Right renal pelvis (tissue), 4 donors: ENCODE results near the gene MT1E. TPM values are rescaled to one million over a fixed set of nuclear protein-coding genes. Genes with fewer than 3 reads are reported as not detected.
"Not testable (repeated sequence)": the region's sequence is repeated elsewhere in the genome, so short reads cannot be mapped to it uniquely, and the experiment has no call there.

Source experiments
- DNase-seq, 4 donors: peaks; one replicate each; pipeline ENCODE4 v3.0.0-alpha.2; 2013; ENCODE audit warnings: low read depth in 4 of 4, low spot score in 3 of 4, missing footprints in 1 of 4
- polyA plus RNA-seq, 4 donors: library from polyadenylated mRNA; unstranded; fragments of 120-200 nt; gene quantifications; one replicate each; pipeline ENCODE4 v1.2.1, GENCODE V29; 2013; ENCODE audit not compliant: insufficient read length in 4 of 4

Gene MT1E
- polyA plus RNA-seq, 4 donors: 21.8 to 53.3 (median 30.6) TPM

DNA sequence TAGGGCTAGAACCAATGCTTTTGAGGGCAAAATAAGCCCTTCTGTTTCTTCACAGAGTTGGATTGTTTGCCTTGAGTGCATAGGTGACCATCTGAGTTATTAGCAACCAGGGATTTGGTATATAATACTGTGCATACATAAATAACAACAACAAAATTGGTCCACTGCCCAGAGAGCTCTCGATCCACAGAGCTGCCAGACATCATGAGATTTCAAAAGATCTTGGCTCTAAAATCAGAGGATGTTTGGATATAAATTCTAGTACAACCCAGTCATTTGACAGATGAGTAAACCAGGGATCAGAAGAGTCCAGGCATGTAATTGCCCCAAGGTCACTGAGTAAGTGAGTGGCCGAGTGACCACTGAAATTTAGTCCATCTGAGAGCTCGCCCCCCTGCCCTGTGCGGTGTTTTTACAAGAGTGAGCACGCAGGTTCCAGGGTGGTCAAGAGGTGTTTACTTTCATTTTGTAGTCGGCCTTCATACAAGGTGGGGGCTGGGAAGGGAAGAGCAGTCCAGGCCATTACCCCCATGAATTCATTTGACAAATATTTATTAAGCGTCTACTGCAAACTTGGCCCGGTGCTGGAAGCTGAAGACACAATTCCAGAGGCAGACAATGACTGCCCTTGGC, 19.0 kb upstream of the MT1E start:
- DNase-seq: no peak

DNA sequence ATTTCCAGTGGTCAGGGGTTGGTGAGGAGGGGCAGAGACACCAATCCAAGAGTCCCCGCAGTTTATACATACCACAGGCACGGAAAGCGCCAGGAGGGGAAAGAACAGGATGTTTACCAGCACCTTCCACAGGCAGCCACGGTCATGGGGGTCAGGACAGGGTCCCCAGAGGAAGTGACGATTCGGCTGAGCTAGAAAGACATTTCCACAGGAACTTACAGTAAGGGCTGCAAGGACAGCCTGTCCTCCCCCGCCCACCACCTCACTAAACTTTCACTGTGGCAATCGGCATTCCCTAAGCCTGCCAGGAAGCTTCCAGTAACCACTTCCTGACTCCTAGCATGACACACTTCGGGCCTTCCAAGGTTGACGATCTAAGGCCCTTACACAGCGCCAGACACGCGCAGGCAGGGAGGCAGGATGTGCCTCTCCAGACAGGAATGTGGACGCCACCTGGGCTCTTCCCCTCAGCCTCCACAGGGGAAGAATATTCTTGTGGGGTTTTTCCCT, 18.4 kb upstream of the MT1E start:
- DNase-seq: no peak

DNA sequence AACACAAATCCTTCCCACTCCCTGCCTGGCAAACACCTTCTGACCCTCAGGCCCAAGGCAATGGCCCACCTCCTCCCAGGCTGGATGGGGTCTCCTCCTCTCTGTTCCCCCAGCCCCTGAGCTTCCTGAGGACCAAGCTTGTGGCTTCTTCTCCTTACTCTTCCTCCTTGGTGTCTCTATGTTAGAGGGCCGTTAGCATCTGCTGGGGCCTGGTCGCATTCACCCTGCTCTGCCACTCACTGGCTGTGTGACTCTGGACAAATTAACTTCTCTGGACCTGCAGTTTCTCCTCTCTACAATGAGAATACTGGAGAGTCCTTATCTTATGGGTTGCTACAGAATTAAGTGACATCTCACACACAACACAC, 17.9 kb upstream of the MT1E start:
- DNase-seq: no peak

DNA sequence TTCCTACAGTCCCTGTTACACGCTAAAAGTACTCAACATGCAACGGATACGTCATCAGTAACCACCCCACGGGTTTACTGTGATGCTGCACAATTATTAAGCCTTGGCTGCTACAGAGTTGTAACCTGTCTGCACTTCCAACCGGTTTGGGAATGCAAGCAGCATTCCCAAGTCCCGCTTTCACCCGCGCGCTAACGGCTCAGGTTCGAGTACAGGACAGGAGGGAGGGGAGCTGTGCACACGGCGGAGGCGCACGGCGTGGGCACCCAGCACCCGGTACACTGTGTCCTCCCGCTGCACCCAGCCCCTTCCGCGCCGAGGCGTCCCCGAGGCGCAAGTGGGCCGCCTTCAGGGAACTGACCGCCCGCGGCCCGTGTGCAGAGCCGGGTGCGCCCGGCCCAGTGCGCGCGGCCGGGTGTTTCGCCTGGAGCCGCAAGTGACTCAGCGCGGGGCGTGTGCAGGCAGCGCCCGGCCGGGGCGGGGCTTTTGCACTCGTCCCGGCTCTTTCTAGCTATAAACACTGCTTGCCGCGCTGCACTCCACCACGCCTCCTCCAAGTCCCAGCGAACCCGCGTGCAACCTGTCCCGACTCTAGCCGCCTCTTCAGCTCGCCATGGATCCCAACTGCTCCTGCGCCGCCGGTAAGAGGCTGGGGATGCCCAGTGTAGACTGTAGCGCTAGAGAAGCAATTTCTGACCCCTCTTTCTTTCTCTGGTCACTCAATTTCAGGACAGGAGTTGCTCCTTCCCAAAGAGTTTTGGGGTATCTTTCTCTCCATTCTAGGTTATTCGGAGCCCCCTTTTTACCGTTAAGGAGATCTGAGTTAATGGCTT, 17.3 kb upstream of the MT1E start, which contains the start of gene MT2A:
TSS of gene MT2A (plus strand) at position 542 of the 833 bp plus-strand sequence. CDS start at position 614, 72 bp downstream.
- DNase-seq: peak in 2 of 4 donors; percentile 80 to 82

DNA sequence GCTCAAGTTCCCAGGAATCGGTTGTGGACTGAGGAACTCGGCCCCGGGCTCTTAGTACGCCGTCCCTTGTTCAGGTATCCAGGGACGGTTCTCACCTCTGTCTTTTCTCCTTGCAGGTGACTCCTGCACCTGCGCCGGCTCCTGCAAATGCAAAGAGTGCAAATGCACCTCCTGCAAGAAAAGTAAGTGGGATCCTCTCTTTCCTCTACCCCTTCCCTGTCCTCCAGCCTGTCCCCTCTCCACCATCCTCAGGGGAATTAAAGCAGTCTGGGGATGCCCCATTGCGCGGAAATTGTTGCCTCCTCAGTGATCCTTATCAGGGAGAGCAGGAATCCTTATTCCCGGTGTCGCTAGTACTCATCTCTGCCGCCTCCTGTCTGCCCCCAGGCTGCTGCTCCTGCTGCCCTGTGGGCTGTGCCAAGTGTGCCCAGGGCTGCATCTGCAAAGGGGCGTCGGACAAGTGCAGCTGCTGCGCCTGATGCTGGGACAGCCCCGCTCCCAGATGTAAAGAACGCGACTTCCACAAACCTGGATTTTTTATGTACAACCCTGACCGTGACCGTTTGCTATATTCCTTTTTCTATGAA, 16.6 kb upstream of the MT1E start:
- no peak for DNase-seq

GRCh38 chr16:56609463-56609921, 16.1 kb upstream of the MT1E start:
- DNase-seq: no peak

GRCh38 chr16:56610017-56610608, 15.5 kb upstream of the MT1E start:
- DNase-seq: no peak

GRCh38 chr16:56610609-56611111, 14.9 kb upstream of the MT1E start:
- no peak for DNase-seq

DNA sequence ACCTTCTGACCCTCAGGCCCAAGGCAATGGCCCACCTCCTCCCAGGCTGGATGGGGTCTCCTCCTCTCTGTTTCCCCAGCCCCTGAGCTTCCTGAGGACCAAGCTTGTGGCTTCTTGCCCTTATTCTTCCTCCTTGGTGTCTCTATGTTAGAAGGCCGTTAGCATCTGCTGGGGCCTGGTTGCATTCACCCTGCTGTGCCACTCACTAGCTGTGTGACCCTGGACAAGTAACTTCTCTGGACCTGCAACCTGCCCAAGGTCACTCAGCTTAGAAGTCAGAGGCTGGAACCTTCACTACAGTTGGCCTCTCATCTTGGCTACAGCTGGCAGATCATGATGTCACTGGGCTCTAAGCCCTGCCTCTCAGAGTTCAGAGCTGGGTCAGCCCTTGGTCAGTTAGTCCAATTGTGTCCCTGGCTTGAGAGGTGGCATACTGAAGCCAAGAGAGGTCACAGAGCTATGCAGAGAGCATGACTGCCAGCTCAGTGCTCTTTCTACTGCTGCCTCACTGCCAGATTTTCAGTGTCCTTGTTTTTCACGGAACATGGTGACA, 14.2 kb upstream of the MT1E start:
- DNase-seq: no peak

GRCh38 chr16:56613706-56614105, 11.9 kb upstream of the MT1E start:
- DNase-seq: no peak

GRCh38 chr16:56614549-56614991, 11.0 kb upstream of the MT1E start:
- no peak for DNase-seq

- DNase-seq: no peak
Measured at GRCh38 chr16:56615353-56615752, 10.2 kb upstream of the MT1E start.

GRCh38 chr16:56616608-56617211, 8.9 kb upstream of the MT1E start:
- no peak for DNase-seq

- DNase-seq: no peak
Measured at GRCh38 chr16:56617212-56618085, 8.1 kb upstream of the MT1E start.

- DNase-seq: no peak
Measured at GRCh38 chr16:56618138-56618537, 7.4 kb upstream of the MT1E start.

DNA sequence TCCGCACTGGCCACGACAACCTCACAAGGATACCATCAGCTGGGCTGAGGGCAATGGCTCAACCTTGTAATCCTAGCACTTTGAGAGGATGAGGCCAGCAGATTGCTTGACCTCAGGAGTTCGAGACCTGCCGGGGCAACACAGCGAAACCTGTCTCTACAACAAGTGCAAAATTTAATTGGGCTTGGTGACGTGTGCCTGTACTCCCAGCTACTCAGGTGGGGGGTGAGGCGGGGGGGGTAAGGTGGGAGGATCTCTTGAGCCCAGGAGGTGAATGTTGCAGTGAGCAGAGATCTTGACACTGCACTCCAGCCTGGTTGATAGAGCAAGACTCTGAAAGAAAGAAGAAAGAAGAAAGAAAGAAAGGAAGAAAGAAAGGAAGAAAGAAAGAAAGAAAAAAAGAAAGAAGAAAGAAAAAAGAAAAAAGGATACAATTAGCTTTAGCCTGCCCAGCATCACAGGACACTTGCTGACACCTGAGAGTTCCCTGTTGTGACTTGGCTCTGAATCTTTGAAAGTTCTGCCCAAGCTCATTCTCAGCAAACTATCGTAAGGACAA, 5.2 kb upstream of the MT1E start:
- DNase-seq: no peak

- DNase-seq: not testable (repeated sequence)
Measured at GRCh38 chr16:56621665-56622445, 3.7 kb upstream of the MT1E start.

DNA sequence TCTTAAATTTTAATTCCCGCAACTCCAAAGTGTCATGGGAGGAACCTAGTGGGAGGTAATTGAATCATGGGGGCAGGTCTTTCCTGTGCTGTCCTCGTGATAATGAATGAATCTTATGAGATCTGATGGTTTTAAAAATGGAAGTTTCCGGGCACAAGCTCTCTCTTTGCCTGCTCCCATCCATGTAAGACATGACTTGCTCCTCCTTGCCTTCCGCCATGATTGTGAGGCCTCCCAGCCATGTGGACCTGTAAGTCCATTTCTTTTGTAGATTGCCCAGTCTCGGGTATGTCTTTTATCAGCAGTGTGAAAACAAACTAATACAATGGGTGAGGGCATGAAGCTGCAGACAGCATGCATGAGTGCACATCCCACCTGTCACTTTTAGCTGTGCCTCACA, 2.4 kb upstream of the MT1E start:
- DNase-seq: not testable (repeated sequence)
